Uterus (tissue), 4 donors: ENCODE data around the gene BMAL2. TPM values are rescaled to one million over a fixed set of nuclear protein-coding genes. Genes with fewer than 3 reads are reported as not detected.

Experiments used
- DNase-seq, 2 donors: peaks; one replicate each; pipeline ENCODE4 v3.0.0-alpha.2; 2019 to 2020
- H3K27ac ChIP-seq, 2 donors: fragments of 200-600 bp; sonication (generic); 1 replicate in 1 of 2; 2 replicates in 1 of 2; pipeline ENCODE4 v1.5.1; 2016 to 2018
- H3K27me3 ChIP-seq, 2 donors: fragments of 200-600 bp; sonication (generic); one replicate each; pipeline ENCODE4 v1.5.1; 2018 to 2019; ENCODE audit warnings: control low read depth in 1 of 2
- H3K36me3 ChIP-seq, 2 donors: fragments of 200-600 bp; sonication (generic); one replicate each; pipeline ENCODE4 v1.5.1; 2019; ENCODE audit warnings: control low read depth in 1 of 2
- H3K4me1 ChIP-seq, 2 donors: fragments of 200-600 bp; sonication (generic); one replicate each; pipeline ENCODE4 v1.5.1; 2018 to 2019; ENCODE audit warnings: control low read depth in 1 of 2
- H3K4me3 ChIP-seq, 2 donors: fragments of 200-600 bp; sonication (generic); 1 replicate in 1 of 2; 2 replicates in 1 of 2; pipeline ENCODE4 v1.5.1; 2018 to 2019; ENCODE audit warnings: mild to moderate bottlenecking in 1 of 2
- H3K9me3 ChIP-seq, 2 donors: fragments of 200-600 bp; sonication (generic); one replicate each; pipeline ENCODE4 v1.5.1; 2019; ENCODE audit warnings: control low read depth in 1 of 2
- CTCF ChIP-seq, 4 experiments: fragments of 200-600 bp in 2 of 4; fragments of 450-650 bp in 2 of 4; sonication (generic) in 2 of 4; IDR thresholded peaks; one replicate each; pipeline ENCODE4 v1.5.1; 2016 to 2019; ENCODE audit warnings: antibody characterized with exemption in 4 of 4, mild to moderate bottlenecking in 2 of 4, moderate library complexity in 1 of 4
- POLR2A ChIP-seq, 2 donors: fragments of 450-650 bp; IDR thresholded peaks; one replicate each; pipeline ENCODE4 v1.6.1; 2016; ENCODE audit warnings: antibody characterized with exemption in 2 of 2, mild to moderate bottlenecking in 1 of 2, moderate library complexity in 1 of 2
- intact Hi-C: fragments of 100-400 bp; cut with DNase I; formaldehyde crosslinking; loops from one replicate; pipeline ENCODE4 v1.15.1; 2023; ENCODE audit warnings: low total_unique reads
- total RNA-seq, 4 donors: library from RNA; depleted of rRNA in 3 of 4; stranded (reverse); fragments of >200 nt in 3 of 4; gene quantifications; one replicate each; pipeline versions ENCODE4 v1.1.0 to v1.2.4, GENCODE V29; 2014 to 2023
- donor health status: DM: yes; HTN: yes; CAD: no.

Gene BMAL2
- total RNA-seq, 4 donors from 2014 or later = under 0.01 to 6.3 (median 1.5) TPM

- no peak overlapping the region for H3K27ac ChIP-seq
- intact Hi-C loops = no loop called here
- no peak overlapping the region for H3K4me3 ChIP-seq
- no peaks in the 10 kb centered on the region for H3K27me3 ChIP-seq
- no peaks in the 10 kb centered on the region for H3K9me3 ChIP-seq
- no peak for DNase-seq
- no peak for TF ChIP-seq CTCF (IDR thresholded peaks at IDR 0.05)
- TF ChIP-seq POLR2A (IDR thresholded peaks at IDR 0.05) = no peak
- H3K4me1 ChIP-seq = no peaks in the 10 kb centered on the region
- H3K36me3 ChIP-seq = no peaks in the 10 kb centered on the region
Observed at GRCh38 chr12:27347779-27348178, 15.1 kb downstream of the BMAL2 start.

- Histone ChIP-seq H3K9me3 (no peaks in the 10 kb centered on the region), H3K27ac (no peak overlapping the region), H3K4me1 (no peaks in the 10 kb centered on the region), H3K4me3 (no peak overlapping the region), H3K27me3 (no peaks in the 10 kb centered on the region), H3K36me3 (no peaks in the 10 kb centered on the region)
- intact Hi-C loops = no loop called here
- no peak for DNase-seq
- TF ChIP-seq POLR2A (IDR thresholded peaks at IDR 0.05) = no peak
- no peak for TF ChIP-seq CTCF (IDR thresholded peaks at IDR 0.05)
Observed at GRCh38 chr12:27351476-27351875, 18.8 kb downstream of the BMAL2 start.

GRCh38 chr12:27355486-27355885 lies 22.9 kb downstream of the BMAL2 start:
- Histone ChIP-seq H3K36me3 (no peaks in the 10 kb centered on the region), H3K4me3 (no peak overlapping the region), H3K4me1 (no peaks in the 10 kb centered on the region), H3K27ac (no peak overlapping the region), H3K27me3 (no peaks in the 10 kb centered on the region), H3K9me3 (no peaks in the 10 kb centered on the region)
- DNase-seq = no peak
- TF ChIP-seq POLR2A (IDR thresholded peaks at IDR 0.05) (no peak), CTCF (IDR thresholded peaks at IDR 0.05) (no peak)
- intact Hi-C loops = no loop called here

GRCh38 chr12:27355979-27356378 lies 23.3 kb downstream of the BMAL2 start:
- no peaks in the 10 kb centered on the region for H3K36me3 ChIP-seq
- DNase-seq = no peak
- no peaks in the 10 kb centered on the region for H3K27me3 ChIP-seq
- TF ChIP-seq CTCF (IDR thresholded peaks at IDR 0.05) (no peak), POLR2A (IDR thresholded peaks at IDR 0.05) (no peak)
- intact Hi-C loops = no loop called here
- H3K4me3 ChIP-seq = no peak overlapping the region
- no peaks in the 10 kb centered on the region for H3K4me1 ChIP-seq
- no peaks in the 10 kb centered on the region for H3K9me3 ChIP-seq
- H3K27ac ChIP-seq = no peak overlapping the region

GRCh38 chr12:27359578-27360340 lies 27.1 kb downstream of the BMAL2 start:
- no peak for TF ChIP-seq POLR2A (IDR thresholded peaks at IDR 0.05)
- TF ChIP-seq CTCF (IDR thresholded peaks at IDR 0.05) = no peak
- H3K4me1 ChIP-seq = no peaks in the 10 kb centered on the region
- no peak for DNase-seq
- no peaks in the 10 kb centered on the region for H3K9me3 ChIP-seq
- H3K27ac ChIP-seq = no peak overlapping the region
- H3K36me3 ChIP-seq = no peaks in the 10 kb centered on the region
- no peaks in the 10 kb centered on the region for H3K27me3 ChIP-seq
- H3K4me3 ChIP-seq = no peak overlapping the region
- intact Hi-C loops = no loop called here
